ENCODE data around the gene NDUFV3.

The NDUFV3 gene

DNA sequence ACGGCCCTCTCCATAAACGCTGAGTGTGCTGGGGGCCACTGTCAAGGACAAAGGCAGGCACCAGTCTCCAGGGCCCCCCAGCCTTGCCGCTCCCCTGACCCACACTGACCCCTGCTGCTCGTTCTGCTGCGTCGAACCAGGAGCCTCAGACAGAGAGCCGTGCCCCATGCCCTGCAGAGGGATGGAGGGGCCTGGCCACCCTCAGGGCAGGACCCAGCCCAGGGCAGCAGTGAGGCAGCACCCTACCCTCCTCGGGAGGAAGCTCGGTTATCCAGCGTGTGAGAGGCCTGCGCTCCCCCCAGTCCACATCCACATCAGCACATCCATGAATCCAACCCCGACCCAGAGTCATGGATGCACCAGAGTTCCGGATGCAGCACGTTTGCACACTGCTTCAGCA lies 28.8 kb upstream of the NDUFV3 start:
- Histone ChIP-seq H3K18ac (ENCODE audit: low read length) (peak overlapping the region; percentile 38), H3K14ac (ENCODE audit: low read length) (no peak overlapping the region), H3K36me3 (replicated peaks in 1 of 2; ENCODE audit: control insufficient read depth in 2 of 2, insufficient read depth in 2 of 2, low read length in 2 of 2) (peaks cover 41 to 89% of the 10 kb centered on the region in 2 donors), H2AK5ac (ENCODE audit: low read depth, low read length) (no peak overlapping the region), H4K91ac (ENCODE audit: low read depth, low read length, poor library complexity) (peak overlapping the region; percentile 43), H2BK12ac (ENCODE audit: low read length) (peak overlapping the region; percentile 46), H2BK5ac (ENCODE audit: low read length) (no peak overlapping the region), H2BK120ac (ENCODE audit: low read depth, low read length) (no peak overlapping the region), H3K9me3 (replicated peaks in 1 of 2; ENCODE audit: control insufficient read depth in 2 of 2, insufficient read depth in 1 of 2, low read depth in 1 of 2, low read length in 2 of 2) (no peaks in the 10 kb centered on the region), H3K79me1 (ENCODE audit: low read depth, low read length) (peaks cover 27% of the 10 kb centered on the region), H3K4me1 (ENCODE audit: control insufficient read depth in 2 of 2, insufficient read depth in 1 of 2, low read depth in 1 of 2, low read length in 2 of 2) (no peaks in the 10 kb centered on the region), H2AFZ (ENCODE audit: low read length) (no peak overlapping the region), H3K4me3 (ENCODE audit: low read length in 2 of 2) (peak overlapping the region in 1 of 2 donors; percentile 41), H3K9ac (ENCODE audit: low read depth, low read length, poor library complexity) (no peak overlapping the region), H2BK15ac (ENCODE audit: low read length) (no peak overlapping the region), H3K23ac (ENCODE audit: low read depth, low read length, poor library complexity) (peak overlapping the region; percentile 80), H3K27ac (replicated peaks; ENCODE audit: low read length) (no peak overlapping the region), H4K8ac (ENCODE audit: low read depth, low read length) (no peak overlapping the region), H3K27me3 (ENCODE audit: control insufficient read depth in 3 of 3, insufficient read depth in 3 of 3, low read depth in 1 of 3, low read length in 3 of 3) (no peaks in the 10 kb centered on the region), H3K4ac (ENCODE audit: low read length) (no peak overlapping the region), H3K4me2 (ENCODE audit: insufficient read depth, low read length, poor library complexity, severe bottlenecking) (no peak overlapping the region)
- DNase-seq (ENCODE audit: low spot score), result no peak
- WGBS, 2 donors (ENCODE audit: extremely low coverage in 2 of 2, insufficient read length in 2 of 2, insufficient replicate concordance in 1 of 2), result no CpG with 5 or more reads among the region's 14 CpGs

DNA sequence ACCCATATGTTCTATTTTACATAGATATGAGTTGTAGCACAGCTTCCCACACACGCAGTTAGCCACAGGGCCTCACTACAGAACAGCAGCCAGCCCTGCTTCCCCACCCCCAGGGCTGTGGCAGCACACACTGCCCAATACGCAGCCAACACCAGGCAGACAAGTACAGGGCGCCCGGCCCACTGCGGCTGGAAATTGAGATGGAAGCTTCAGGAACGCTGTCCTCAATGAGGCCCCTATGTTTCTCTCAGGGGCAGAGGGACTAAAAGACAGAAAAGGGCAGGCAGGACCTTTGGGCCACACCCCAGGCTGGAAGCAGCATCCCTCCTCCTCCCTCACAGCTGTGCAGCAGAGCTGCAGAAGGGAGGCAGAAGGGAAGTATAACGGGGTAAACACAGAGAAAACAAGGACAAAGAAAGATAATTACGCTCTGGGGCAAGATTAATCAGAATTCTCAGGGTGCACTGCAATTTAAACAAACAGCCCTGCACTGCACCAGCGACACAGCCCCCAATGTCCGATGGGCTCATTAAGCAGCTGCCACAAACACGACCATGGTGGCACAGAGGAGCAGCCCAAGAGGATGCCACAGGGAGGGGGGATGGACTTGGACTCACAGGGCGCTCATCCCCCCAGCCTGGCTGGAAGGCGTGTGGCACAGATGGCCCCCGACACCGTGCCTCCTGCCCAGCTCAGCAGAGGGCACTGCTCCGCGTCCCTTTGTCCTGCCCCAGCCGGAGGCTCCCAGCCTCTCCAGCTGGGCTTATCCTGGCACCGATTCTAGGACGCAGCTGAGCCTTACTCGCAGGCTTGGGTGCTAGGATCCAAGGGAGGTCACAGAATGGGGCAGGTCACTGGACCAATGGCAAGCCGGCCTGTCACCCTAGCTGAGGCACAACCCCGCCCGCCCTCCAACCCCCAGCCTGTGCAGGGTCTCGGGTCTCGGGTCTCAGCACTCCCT lies 28.0 kb upstream of the NDUFV3 start:
- Histone ChIP-seq H3K4me2 (ENCODE audit: insufficient read depth, low read length, poor library complexity, severe bottlenecking) (no peak overlapping the region), H3K36me3 (replicated peaks in 1 of 2; ENCODE audit: control insufficient read depth in 2 of 2, insufficient read depth in 2 of 2, low read length in 2 of 2) (peaks cover 42 to 88% of the 10 kb centered on the region in 2 donors), H3K9me3 (replicated peaks in 1 of 2; ENCODE audit: control insufficient read depth in 2 of 2, insufficient read depth in 1 of 2, low read depth in 1 of 2, low read length in 2 of 2) (no peaks in the 10 kb centered on the region), H2BK12ac (ENCODE audit: low read length) (no peak overlapping the region), H3K18ac (ENCODE audit: low read length) (no peak overlapping the region), H2BK120ac (ENCODE audit: low read depth, low read length) (no peak overlapping the region), H2BK5ac (ENCODE audit: low read length) (no peak overlapping the region), H3K27ac (replicated peaks; ENCODE audit: low read length) (no peak overlapping the region), H3K14ac (ENCODE audit: low read length) (peak overlapping the region; percentile 56), H2AFZ (ENCODE audit: low read length) (no peak overlapping the region), H3K4me1 (ENCODE audit: control insufficient read depth in 2 of 2, insufficient read depth in 1 of 2, low read depth in 1 of 2, low read length in 2 of 2) (no peaks in the 10 kb centered on the region), H3K23ac (ENCODE audit: low read depth, low read length, poor library complexity) (no peak overlapping the region), H2BK15ac (ENCODE audit: low read length) (no peak overlapping the region), H2AK5ac (ENCODE audit: low read depth, low read length) (no peak overlapping the region), H3K27me3 (ENCODE audit: control insufficient read depth in 3 of 3, insufficient read depth in 3 of 3, low read depth in 1 of 3, low read length in 3 of 3) (no peaks in the 10 kb centered on the region), H3K4ac (ENCODE audit: low read length) (peak overlapping the region; percentile 37), H4K91ac (ENCODE audit: low read depth, low read length, poor library complexity) (no peak overlapping the region), H4K8ac (ENCODE audit: low read depth, low read length) (no peak overlapping the region), H3K9ac (ENCODE audit: low read depth, low read length, poor library complexity) (no peak overlapping the region), H3K79me1 (ENCODE audit: low read depth, low read length) (peaks cover 27% of the 10 kb centered on the region), H3K4me3 (ENCODE audit: low read length in 2 of 2) (no peak overlapping the region)
- no peak for DNase-seq (ENCODE audit: low spot score)
- no CpG with 5 or more reads among the region's 26 CpGs for WGBS, 2 donors (ENCODE audit: extremely low coverage in 2 of 2, insufficient read length in 2 of 2, insufficient replicate concordance in 1 of 2)

GRCh38 chr21:42865776-42866160 lies 27.3 kb upstream of the NDUFV3 start:
- no CpG with 5 or more reads among the region's 8 CpGs for WGBS, 2 donors (ENCODE audit: extremely low coverage in 2 of 2, insufficient read length in 2 of 2, insufficient replicate concordance in 1 of 2)
- Histone ChIP-seq H3K14ac (ENCODE audit: low read length) (no peak overlapping the region), H3K23ac (ENCODE audit: low read depth, low read length, poor library complexity) (no peak overlapping the region), H3K18ac (ENCODE audit: low read length) (no peak overlapping the region), H3K4ac (ENCODE audit: low read length) (no peak overlapping the region), H3K9me3 (replicated peaks in 1 of 2; ENCODE audit: control insufficient read depth in 2 of 2, insufficient read depth in 1 of 2, low read depth in 1 of 2, low read length in 2 of 2) (no peaks in the 10 kb centered on the region), H3K27me3 (ENCODE audit: control insufficient read depth in 3 of 3, insufficient read depth in 3 of 3, low read depth in 1 of 3, low read length in 3 of 3) (no peaks in the 10 kb centered on the region), H3K4me1 (ENCODE audit: control insufficient read depth in 2 of 2, insufficient read depth in 1 of 2, low read depth in 1 of 2, low read length in 2 of 2) (no peaks in the 10 kb centered on the region), H2AFZ (ENCODE audit: low read length) (no peak overlapping the region), H3K4me3 (ENCODE audit: low read length in 2 of 2) (no peak overlapping the region), H2BK120ac (ENCODE audit: low read depth, low read length) (no peak overlapping the region), H3K36me3 (replicated peaks in 1 of 2; ENCODE audit: control insufficient read depth in 2 of 2, insufficient read depth in 2 of 2, low read length in 2 of 2) (peaks cover 43 to 86% of the 10 kb centered on the region in 2 donors), H3K4me2 (ENCODE audit: insufficient read depth, low read length, poor library complexity, severe bottlenecking) (no peak overlapping the region), H3K27ac (replicated peaks; ENCODE audit: low read length) (no peak overlapping the region), H2BK15ac (ENCODE audit: low read length) (no peak overlapping the region), H3K9ac (ENCODE audit: low read depth, low read length, poor library complexity) (no peak overlapping the region), H2AK5ac (ENCODE audit: low read depth, low read length) (no peak overlapping the region), H4K8ac (ENCODE audit: low read depth, low read length) (no peak overlapping the region), H4K91ac (ENCODE audit: low read depth, low read length, poor library complexity) (no peak overlapping the region), H3K79me1 (ENCODE audit: low read depth, low read length) (peaks cover 25% of the 10 kb centered on the region), H2BK12ac (ENCODE audit: low read length) (no peak overlapping the region), H2BK5ac (ENCODE audit: low read length) (no peak overlapping the region)
- DNase-seq (ENCODE audit: low spot score), result no peak

DNA sequence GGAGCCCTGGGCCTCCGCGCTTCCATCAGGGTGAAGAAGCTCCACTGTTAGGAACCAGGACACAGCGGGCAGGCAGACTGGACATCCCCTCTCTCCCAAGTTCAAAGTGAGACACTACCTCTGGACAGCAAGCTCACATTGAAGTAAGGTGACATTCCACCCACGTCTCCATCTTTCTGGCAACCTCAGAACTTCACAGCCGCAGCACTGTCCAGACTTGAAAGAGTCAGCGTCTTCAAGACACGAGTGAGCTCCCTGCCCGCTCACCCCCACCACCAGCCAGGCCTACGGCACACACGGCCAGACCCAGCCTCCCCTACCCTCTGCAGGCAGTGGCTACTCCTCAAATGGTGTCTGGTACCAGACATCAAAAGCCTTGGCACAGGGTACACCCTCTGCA lies 24.9 kb upstream of the NDUFV3 start:
- Histone ChIP-seq H3K18ac (ENCODE audit: low read length) (no peak overlapping the region), H2BK5ac (ENCODE audit: low read length) (peak overlapping the region; percentile 66), H3K9ac (ENCODE audit: low read depth, low read length, poor library complexity) (peak overlapping the region; percentile 50), H2BK120ac (ENCODE audit: low read depth, low read length) (no peak overlapping the region), H4K91ac (ENCODE audit: low read depth, low read length, poor library complexity) (no peak overlapping the region), H3K14ac (ENCODE audit: low read length) (no peak overlapping the region), H3K4me3 (ENCODE audit: low read length in 2 of 2) (peak overlapping the region in 1 of 2 donors; percentile 25), H3K4me2 (ENCODE audit: insufficient read depth, low read length, poor library complexity, severe bottlenecking) (no peak overlapping the region), H3K27me3 (ENCODE audit: control insufficient read depth in 3 of 3, insufficient read depth in 3 of 3, low read depth in 1 of 3, low read length in 3 of 3) (no peaks in the 10 kb centered on the region), H2AK5ac (ENCODE audit: low read depth, low read length) (no peak overlapping the region), H4K8ac (ENCODE audit: low read depth, low read length) (no peak overlapping the region), H2BK15ac (ENCODE audit: low read length) (no peak overlapping the region), H3K36me3 (replicated peaks in 1 of 2; ENCODE audit: control insufficient read depth in 2 of 2, insufficient read depth in 2 of 2, low read length in 2 of 2) (peaks cover 40 to 90% of the 10 kb centered on the region in 2 donors), H2BK12ac (ENCODE audit: low read length) (no peak overlapping the region), H3K79me1 (ENCODE audit: low read depth, low read length) (peaks cover 20% of the 10 kb centered on the region), H3K9me3 (replicated peaks in 1 of 2; ENCODE audit: control insufficient read depth in 2 of 2, insufficient read depth in 1 of 2, low read depth in 1 of 2, low read length in 2 of 2) (no peaks in the 10 kb centered on the region), H2AFZ (ENCODE audit: low read length) (no peak overlapping the region), H3K27ac (replicated peaks; ENCODE audit: low read length) (no peak overlapping the region), H3K4me1 (ENCODE audit: control insufficient read depth in 2 of 2, insufficient read depth in 1 of 2, low read depth in 1 of 2, low read length in 2 of 2) (no peaks in the 10 kb centered on the region), H3K23ac (ENCODE audit: low read depth, low read length, poor library complexity) (peak overlapping the region; percentile 31), H3K4ac (ENCODE audit: low read length) (no peak overlapping the region)
- WGBS, 2 donors (ENCODE audit: extremely low coverage in 2 of 2, insufficient read length in 2 of 2, insufficient replicate concordance in 1 of 2), result no CpG with 5 or more reads among the region's 10 CpGs
- DNase-seq (ENCODE audit: low spot score), result no peak
